Natural killer cell (primary cell): Measurements from ENCODE around the gene TRABD. TPM values are rescaled to one million over a fixed set of nuclear protein-coding genes. Genes with fewer than 3 reads are reported as not detected.
A peak's percentile ranks its signal among the peaks of the same experiment; 100 is the strongest.

Experiments used
- ATAC-seq, 3 donors: fragments of 150-1000 bp in 2 of 3; fragments of 200-7000 bp in 1 of 3; cut with Tn5 transposase; 1 replicate in 1 of 3; 2 replicates in 2 of 3; pipeline ENCODE4 v1.10.0; 2021; ENCODE audit warnings: mild to moderate bottlenecking in 2 of 3, moderate library complexity in 2 of 3
- DNase-seq, 2 donors: peaks; one replicate each; pipeline versions ENCODE4 v3.0.0 to v3.0.0-alpha.2; 2013 to 2021; ENCODE audit warnings: mixed read lengths in 1 of 2
- H3K27ac ChIP-seq: one replicate; pipeline ENCODE4 v1.5.1; 2013; ENCODE audit warnings: mild to moderate bottlenecking, low read length
- H3K27me3 ChIP-seq: one replicate; pipeline ENCODE4 v1.6.1; 2013; ENCODE audit warnings: low read length; ENCODE audit not compliant: control insufficient read depth, insufficient read depth
- H3K36me3 ChIP-seq: one replicate; pipeline ENCODE4 v1.6.1; 2013; ENCODE audit warnings: low read length; ENCODE audit not compliant: control insufficient read depth, insufficient read depth
- H3K4me1 ChIP-seq: one replicate; pipeline ENCODE4 v1.6.1; 2013; ENCODE audit warnings: low read length; ENCODE audit not compliant: control insufficient read depth, insufficient read depth
- H3K4me3 ChIP-seq: one replicate; pipeline ENCODE4 v1.5.1; 2013; ENCODE audit warnings: low read length
- H3K9me3 ChIP-seq: one replicate; pipeline ENCODE4 v1.6.1; 2013; ENCODE audit warnings: low read length; ENCODE audit not compliant: control insufficient read depth, insufficient read depth
- H3K27ac Mint-ChIP-seq, 2 donors: one replicate each; pipeline ENCODE4 v1.8.0; 2022; ENCODE audit warnings: mild to moderate bottlenecking in 2 of 2, mixed read lengths in 2 of 2, moderate library complexity in 1 of 2
- H3K27me3 Mint-ChIP-seq, 2 donors: one replicate each; pipeline ENCODE4 v1.8.0; 2022; ENCODE audit warnings: low read depth in 2 of 2, mixed read lengths in 2 of 2
- H3K36me3 Mint-ChIP-seq: one replicate; pipeline ENCODE4 v1.8.0; 2022; ENCODE audit warnings: mixed read lengths
- H3K4me1 Mint-ChIP-seq, 2 donors: one replicate each; pipeline ENCODE4 v1.8.0; 2022; ENCODE audit warnings: mixed read lengths in 2 of 2
- H3K4me3 Mint-ChIP-seq: one replicate; pipeline ENCODE4 v1.8.0; 2022; ENCODE audit warnings: mild to moderate bottlenecking, moderate library complexity, mixed read lengths
- H3K9me3 Mint-ChIP-seq, 2 donors: one replicate each; pipeline ENCODE4 v1.8.0; 2022; ENCODE audit warnings: mixed read lengths in 2 of 2
- WGBS: methylation state at CpG from one replicate; pipeline ENCODE4 v1.1.7; 2013; ENCODE audit warnings: missing lambda C conversion rate; ENCODE audit not compliant: insufficient coverage; 5-methylcytosine and 5-hydroxymethylcytosine counted together
- intact Hi-C: fragments of 100-400 bp; cut with micrococcal nuclease; formaldehyde crosslinking; loops from one replicate; pipeline ENCODE4 v1.14.2; 2022
- total RNA-seq, 4 donors: library from RNA; stranded (reverse); fragments of 120-200 nt in 1 of 4; gene quantifications; one replicate each; pipeline versions ENCODE4 v1.2.3 to v1.2.4, GENCODE V29; 2013 to 2022
- TF ChIP-seq, protein P1 (sequence below): fragments of 200-600 bp; IDR thresholded peaks from one replicate; pipeline ENCODE4 v1.8.0; 2022; ENCODE audit warnings: antibody characterized with exemption

Gene TRABD
- total RNA-seq, 3 donors from 2014 or later (not counting 1 experiment from before 2014, with no cell fraction given) = 129 to 138 (median 132) TPM

DNA sequence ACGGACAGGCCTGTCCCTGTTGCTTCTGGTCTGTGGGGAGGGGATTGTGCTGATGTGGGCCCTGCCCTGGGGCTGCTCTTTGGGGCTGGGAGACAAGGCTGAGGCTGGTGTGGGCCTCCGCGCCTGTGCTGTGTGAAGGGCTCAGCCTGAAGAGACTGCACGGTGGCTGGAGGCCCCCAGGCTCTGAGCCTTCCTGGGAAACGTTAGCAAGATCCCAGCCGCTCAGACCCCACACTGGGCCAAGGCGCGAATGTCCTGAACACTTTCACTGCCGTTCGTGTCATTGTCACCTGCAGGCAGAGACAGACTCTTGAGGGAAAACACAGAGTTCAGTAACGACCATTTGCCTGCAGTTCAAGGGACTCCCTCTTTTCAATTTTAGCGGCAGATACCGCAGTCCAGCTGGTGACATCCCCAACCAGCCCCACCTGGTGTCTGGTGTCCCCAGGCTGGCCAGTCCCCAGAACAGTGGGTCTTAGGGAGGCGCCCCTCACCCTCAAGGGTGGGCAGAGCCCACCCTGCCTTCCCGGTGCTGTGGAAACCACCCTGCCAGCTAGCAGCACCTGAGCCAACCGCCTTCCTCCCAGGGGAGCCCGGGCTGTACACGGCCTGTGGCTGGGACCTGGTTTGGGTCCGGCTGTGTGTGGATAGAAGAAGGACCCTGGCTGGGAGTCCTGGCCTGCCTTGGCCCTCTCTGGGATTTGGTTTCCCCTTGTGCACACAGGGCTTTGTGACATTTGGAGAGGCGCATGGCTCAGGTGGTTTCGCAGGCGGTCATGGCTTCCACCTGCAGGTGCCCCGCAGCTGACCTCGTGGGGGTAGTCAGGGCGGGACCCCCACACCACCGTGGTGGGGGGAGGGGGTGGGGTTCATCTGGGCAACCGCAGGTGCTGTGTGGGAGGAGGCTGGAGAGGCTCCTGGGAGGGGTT, 9.5 kb upstream of the TRABD start:
- Mint-ChIP-seq H3K9me3 (no peaks in the 10 kb centered on the region), H3K27ac (no peak overlapping the region), H3K36me3 (no peaks in the 10 kb centered on the region), H3K4me1 (peaks cover 9 to 11% of the 10 kb centered on the region in 2 donors), H3K27me3 (peaks cover 2 to 17% of the 10 kb centered on the region in 2 donors), H3K4me3 (no peak overlapping the region)
- intact Hi-C loops = no loop called here
- DNase-seq = no peak
- WGBS = 74% methylated on average over 27 of the region's 27 CpGs
- Histone ChIP-seq H3K27ac (no peak overlapping the region), H3K27me3 (peaks cover 9% of the 10 kb centered on the region), H3K9me3 (no peaks in the 10 kb centered on the region), H3K4me1 (peaks cover 14% of the 10 kb centered on the region), H3K4me3 (no peak overlapping the region), H3K36me3 (no peaks in the 10 kb centered on the region)
- no peak for ATAC-seq
- TF ChIP-seq, protein P1, sequence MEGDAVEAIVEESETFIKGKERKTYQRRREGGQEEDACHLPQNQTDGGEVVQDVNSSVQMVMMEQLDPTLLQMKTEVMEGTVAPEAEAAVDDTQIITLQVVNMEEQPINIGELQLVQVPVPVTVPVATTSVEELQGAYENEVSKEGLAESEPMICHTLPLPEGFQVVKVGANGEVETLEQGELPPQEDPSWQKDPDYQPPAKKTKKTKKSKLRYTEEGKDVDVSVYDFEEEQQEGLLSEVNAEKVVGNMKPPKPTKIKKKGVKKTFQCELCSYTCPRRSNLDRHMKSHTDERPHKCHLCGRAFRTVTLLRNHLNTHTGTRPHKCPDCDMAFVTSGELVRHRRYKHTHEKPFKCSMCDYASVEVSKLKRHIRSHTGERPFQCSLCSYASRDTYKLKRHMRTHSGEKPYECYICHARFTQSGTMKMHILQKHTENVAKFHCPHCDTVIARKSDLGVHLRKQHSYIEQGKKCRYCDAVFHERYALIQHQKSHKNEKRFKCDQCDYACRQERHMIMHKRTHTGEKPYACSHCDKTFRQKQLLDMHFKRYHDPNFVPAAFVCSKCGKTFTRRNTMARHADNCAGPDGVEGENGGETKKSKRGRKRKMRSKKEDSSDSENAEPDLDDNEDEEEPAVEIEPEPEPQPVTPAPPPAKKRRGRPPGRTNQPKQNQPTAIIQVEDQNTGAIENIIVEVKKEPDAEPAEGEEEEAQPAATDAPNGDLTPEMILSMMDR = no peak

DNA sequence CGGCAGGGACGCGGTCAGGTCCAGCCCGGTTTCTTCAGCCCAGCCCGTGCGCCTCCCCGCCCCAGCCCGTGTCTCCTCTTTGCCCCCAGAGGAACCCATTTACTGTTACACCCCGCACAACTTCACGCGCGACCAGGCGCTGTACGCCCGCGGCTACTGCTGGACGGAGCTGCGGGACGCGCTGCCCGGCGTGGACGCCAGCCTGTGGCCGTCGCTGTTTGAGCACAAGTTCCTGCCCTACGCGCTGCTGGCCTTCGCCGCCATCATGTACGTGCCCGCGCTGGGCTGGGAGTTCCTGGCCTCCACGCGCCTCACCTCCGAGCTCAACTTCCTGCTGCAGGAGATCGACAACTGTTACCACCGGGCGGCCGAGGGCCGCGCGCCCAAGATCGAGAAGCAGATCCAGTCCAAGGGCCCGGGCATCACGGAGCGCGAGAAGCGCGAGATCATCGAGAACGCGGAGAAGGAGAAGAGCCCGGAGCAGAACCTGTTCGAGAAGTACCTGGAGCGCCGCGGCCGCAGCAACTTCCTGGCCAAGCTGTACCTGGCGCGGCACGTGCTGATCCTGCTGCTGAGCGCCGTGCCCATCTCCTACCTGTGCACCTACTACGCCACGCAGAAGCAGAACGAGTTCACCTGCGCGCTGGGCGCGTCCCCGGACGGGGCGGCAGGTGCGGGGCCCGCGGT, 8.7 kb upstream of the TRABD start:
- Mint-ChIP-seq H3K9me3 (no peaks in the 10 kb centered on the region), H3K4me1 (peaks cover 9 to 10% of the 10 kb centered on the region in 2 donors), H3K36me3 (no peaks in the 10 kb centered on the region), H3K4me3 (no peak overlapping the region), H3K27ac (no peak overlapping the region), H3K27me3 (peaks cover 0 to 14% of the 10 kb centered on the region in 2 donors)
- Histone ChIP-seq H3K36me3 (no peaks in the 10 kb centered on the region), H3K9me3 (no peaks in the 10 kb centered on the region), H3K4me1 (peaks cover 14% of the 10 kb centered on the region), H3K4me3 (no peak overlapping the region), H3K27ac (no peak overlapping the region), H3K27me3 (peaks cover 2% of the 10 kb centered on the region)
- intact Hi-C loops = no loop called here
- TF ChIP-seq, protein P1 = no peak
- no peak for ATAC-seq
- DNase-seq = no peak
- WGBS = 96% methylated on average over 76 of the region's 76 CpGs

DNA sequence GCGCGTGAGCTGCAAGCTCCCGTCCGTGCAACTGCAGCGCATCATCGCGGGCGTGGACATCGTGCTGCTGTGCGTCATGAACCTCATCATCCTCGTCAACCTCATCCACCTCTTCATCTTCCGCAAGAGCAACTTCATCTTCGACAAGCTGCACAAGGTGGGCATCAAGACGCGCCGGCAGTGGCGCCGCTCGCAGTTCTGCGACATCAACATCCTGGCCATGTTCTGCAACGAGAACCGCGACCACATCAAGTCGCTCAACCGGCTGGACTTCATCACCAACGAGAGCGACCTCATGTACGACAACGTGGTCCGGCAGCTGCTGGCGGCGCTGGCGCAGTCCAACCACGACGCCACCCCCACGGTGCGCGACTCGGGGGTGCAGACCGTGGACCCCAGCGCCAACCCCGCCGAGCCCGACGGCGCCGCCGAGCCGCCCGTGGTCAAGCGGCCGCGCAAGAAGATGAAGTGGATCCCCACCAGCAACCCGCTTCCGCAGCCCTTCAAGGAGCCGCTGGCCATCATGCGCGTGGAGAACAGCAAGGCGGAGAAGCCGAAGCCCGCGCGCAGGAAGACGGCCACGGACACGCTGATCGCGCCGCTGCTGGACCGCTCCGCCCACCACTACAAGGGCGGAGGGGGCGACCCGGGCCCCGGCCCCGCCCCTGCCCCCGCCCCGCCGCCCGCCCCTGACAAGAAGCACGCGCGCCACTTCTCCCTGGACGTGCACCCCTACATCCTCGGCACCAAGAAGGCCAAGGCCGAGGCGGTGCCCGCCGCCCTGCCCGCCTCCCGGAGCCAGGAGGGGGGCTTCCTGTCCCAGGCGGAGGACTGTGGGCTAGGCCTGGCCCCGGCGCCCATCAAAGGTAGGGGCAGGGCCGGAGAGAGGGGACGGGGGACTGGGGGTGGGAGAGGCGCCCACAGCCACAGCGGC, 7.9 kb upstream of the TRABD start:
- Histone ChIP-seq H3K9me3 (no peaks in the 10 kb centered on the region), H3K36me3 (no peaks in the 10 kb centered on the region), H3K27ac (no peak overlapping the region), H3K4me3 (no peak overlapping the region), H3K27me3 (no peaks in the 10 kb centered on the region), H3K4me1 (peaks cover 14% of the 10 kb centered on the region)
- Mint-ChIP-seq H3K4me1 (peaks cover 9 to 10% of the 10 kb centered on the region in 2 donors), H3K9me3 (no peaks in the 10 kb centered on the region), H3K27me3 (peaks cover 0 to 9% of the 10 kb centered on the region in 2 donors), H3K27ac (no peak overlapping the region), H3K4me3 (no peak overlapping the region), H3K36me3 (no peaks in the 10 kb centered on the region)
- no peak for DNase-seq
- TF ChIP-seq, protein P1 = no peak
- WGBS = 84% methylated on average over 98 of the region's 98 CpGs
- intact Hi-C loops = no loop called here
- ATAC-seq = peak in 1 of 3 donors; percentile 51
